ENCODE measurements around the gene RTN3.

DNA sequence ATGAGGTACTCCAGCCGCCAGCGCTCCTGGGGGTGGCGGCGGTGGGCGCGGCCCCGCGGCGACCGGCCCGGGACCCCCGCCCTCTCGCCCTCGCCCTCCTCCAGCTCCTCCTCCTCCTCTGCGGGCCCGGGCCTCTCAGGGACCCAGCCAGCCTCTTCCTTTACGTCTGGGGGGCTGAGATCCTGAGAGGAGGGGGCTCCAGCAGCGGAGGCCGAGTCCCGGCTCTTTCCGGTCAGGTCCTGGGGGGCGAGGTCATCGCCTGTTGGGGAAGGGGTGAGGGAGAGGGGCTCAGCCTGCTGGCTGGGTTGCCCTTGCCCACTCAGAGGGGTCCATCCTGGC, 83.0 kb downstream of the RTN3 start:
- TF ChIP-seq, protein P1, sequence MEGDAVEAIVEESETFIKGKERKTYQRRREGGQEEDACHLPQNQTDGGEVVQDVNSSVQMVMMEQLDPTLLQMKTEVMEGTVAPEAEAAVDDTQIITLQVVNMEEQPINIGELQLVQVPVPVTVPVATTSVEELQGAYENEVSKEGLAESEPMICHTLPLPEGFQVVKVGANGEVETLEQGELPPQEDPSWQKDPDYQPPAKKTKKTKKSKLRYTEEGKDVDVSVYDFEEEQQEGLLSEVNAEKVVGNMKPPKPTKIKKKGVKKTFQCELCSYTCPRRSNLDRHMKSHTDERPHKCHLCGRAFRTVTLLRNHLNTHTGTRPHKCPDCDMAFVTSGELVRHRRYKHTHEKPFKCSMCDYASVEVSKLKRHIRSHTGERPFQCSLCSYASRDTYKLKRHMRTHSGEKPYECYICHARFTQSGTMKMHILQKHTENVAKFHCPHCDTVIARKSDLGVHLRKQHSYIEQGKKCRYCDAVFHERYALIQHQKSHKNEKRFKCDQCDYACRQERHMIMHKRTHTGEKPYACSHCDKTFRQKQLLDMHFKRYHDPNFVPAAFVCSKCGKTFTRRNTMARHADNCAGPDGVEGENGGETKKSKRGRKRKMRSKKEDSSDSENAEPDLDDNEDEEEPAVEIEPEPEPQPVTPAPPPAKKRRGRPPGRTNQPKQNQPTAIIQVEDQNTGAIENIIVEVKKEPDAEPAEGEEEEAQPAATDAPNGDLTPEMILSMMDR (conservative IDR thresholded peaks at IDR 0.05; ENCODE audit: low read depth, low read length): no peak
- TF ChIP-seq EZH2 (IDR thresholded peaks at IDR 0.05; ENCODE audit: borderline replicate concordance, low read depth, low read length, poor library complexity, severe bottlenecking): no peak
